ENCODE results near the gene G0S2.
"Not testable (repeated sequence)": the region's sequence is repeated elsewhere in the genome, so short reads cannot be mapped to it uniquely, and the experiment has no call there.

G0S2 gene

DNA sequence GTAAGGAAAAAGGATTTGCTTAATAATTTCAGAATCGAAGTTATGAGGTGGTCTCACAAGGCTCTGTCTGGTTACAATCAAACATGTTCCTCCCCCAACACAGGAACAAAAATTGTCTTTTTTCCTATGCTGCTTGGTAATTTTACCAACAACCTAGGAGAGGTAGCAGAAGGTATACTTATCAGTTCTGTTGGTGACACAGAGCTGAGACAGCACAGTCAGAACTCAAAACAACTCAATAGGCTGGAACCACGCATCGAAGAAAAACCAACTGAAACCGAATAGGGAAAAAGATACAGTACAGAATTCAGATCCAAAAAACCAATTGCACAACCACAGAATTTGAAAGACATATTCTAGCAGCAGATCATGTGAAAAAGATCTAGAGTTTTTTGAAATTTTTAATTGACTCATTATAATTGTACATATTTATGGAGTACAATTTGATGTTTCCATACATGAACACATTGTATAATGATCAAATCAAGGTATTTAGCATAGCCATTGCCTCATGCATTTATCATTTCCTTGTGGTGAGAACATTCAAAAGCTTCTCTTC, 3.8 kb downstream of the G0S2 start:
- DNase-seq (ENCODE audit: low read depth), result no peak

DNA sequence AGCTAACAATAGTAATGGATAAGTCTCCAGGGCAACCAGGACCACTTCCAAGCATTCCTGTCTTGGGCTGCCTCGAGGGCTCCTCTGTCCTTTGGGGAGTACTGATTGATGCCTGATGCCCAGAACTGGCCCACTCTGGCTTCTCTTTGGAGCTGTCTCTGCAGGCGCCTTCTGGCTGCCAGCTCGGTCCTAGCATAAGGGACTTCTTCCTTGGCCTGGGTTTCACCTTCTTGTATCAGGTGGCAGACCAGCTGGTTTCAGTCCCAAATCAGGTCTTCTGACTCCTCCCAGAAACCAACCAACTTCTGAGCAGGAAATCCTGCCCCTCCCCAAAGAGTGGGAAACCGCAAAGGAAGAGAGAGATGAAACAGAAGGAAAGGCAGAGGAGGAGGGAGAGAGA, 10.6 kb downstream of the G0S2 start:
- DNase-seq (ENCODE audit: low read depth), result no peak

DNA sequence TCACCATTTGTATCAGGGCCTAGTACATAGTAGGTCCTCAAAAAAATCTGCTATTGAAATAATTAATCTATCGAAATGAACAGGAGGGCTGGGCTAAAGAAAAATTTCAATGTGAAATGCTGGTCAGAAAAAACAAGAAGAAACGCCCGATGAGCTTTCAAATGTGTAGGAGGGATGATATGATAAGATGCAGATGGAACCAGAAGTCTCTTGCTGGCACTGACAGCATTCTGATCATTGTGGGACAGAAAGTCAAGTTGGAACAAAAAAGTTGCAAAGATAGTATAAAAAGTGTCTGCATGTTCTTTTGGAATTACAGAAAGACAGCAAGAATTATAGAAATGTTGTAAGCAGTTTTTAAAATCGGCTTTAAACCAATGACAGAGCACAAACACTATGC, 11.1 kb downstream of the G0S2 start:
- no peak for DNase-seq (ENCODE audit: low read depth)

DNA sequence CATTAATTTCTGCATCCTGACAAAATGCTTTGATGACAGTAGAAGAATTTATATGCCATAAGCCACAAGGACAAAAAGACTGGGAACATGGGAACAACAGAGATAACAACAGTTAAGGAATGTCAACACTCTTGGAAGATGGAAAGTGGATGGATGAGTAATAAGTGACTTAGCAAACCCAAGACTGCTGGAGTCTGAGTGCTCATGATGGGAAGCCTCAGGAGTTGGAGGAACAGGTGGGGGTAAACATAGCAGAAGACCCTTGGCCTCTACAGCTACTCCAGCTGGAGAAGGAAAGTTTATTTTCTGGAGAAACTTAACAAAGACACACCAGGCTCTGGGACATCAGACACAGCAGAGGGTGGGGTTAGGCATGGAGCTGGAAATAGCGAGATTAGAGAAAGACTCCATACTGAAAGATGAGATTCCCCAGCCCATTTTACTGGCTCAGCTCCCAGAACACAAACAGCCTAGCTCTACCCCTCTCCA, 13.6 kb downstream of the G0S2 start:
- DNase-seq (ENCODE audit: low read depth), result peak; percentile 82

DNA sequence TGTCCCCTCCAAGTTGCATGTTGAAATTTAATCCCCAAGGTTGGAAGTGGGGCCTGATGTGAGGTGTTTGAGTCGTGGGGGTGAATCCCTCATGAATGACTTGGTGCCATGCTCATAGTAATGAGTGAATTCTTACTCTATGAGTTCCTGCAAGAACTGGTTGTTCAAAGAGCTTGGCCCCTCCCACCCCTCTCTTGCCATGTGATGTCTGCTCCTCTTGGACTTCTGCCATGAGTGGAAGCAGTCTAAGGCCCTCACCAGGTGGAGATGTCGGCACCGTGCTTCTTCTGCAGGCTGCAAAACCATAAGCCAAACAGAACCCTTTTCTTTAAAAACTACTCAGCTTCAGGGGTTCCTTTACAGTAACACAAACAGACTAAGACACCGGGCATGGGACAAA, 14.3 kb downstream of the G0S2 start:
- DNase-seq (ENCODE audit: low read depth), result peak; percentile 78

DNA sequence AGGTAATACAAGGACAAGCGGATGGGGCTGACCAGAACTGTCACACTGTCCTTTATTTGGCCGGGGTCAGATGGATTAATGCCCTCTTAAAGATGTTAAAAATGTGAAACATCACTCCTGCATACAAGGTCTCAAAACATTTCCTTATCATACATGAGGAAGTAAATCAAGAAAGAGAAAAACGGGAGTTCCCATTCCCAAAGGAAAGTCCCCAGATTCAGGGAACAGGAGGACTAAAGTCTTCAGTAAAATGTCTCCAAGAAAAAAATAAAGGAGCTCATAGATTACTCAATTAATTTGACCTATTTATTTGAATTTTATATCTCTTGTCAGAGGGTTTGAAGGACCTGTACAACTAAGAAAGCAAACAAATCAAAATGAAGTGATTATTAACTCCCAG, 16.0 kb downstream of the G0S2 start:
- DNase-seq (ENCODE audit: low read depth), result no peak

DNA sequence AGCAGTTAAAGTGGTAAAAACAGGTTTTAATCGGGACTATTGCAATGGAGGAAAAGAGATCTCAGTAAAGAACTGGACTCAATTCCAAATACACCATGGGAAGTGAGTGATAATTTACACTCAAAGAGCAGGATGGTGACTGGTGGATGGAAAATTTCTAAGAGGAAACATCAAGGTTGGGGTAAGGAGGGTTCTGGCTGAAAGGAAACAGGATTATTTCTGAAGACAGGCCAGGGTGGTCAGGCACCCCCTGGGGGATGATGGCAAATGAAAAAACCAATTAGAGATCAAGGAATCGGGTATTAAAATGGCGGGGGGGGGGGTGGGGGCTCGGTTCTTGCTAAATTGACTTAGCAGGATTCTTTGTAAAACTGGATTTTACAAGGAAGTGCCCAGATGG, 17.1 kb downstream of the G0S2 start:
- no peak for DNase-seq (ENCODE audit: low read depth)

DNA sequence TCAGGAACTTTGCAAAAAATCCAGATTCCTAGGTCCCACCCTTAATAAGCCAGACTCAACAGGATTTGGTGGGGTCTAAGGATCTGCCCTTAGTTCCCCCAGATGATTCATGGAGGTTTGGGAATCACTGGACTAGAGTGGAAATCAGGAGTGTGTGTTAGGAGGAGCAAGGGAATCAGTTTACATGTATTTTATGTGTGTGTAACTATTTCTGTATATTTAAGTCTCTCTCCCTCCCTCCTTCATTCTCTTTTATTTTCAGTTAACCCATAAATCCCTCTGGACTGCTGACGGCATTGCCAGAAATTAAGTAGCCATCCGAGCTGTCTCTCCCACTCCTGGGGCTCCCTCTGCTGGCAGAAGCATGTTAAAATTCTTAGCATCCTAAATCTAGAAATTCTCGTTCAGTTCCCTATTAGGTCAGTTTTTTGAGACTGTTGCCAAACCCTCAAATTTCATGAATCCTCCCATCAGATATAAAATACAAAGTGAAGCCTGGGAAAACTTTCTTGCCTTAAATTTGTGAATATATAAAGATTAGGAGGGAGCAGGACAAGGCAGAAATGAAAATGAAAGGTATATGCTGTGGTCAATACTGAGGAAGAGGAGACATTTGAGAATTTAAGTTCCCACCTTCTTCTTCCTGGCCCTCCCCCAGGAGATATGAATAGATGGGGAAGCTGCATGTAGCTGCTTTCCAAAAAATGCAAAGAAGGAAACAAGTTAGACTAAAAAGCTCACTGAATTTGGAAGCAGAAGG, 17.7 kb downstream of the G0S2 start:
- DNase-seq (ENCODE audit: low read depth), result peak; percentile 73

DNA sequence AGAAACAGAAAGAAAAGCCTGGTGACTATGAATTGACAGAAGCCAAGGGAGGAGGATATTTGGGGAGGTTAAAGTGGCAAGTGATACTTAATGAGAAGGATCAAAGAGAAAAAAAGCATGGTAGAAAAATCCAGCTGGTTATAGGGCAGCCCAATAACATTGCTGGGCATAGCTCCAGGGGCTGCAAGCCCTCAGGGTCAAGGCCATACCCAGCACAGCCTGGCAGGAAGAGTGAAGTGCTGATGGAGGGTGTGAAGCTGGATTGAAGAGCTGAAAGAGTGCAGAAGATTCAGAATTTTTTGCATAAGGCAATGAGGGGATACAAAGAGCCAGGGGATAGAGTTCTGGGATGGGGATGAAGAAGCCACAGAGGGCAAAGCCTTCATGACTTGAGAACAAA, 21.5 kb downstream of the G0S2 start:
- no peak for DNase-seq (ENCODE audit: low read depth)

DNA sequence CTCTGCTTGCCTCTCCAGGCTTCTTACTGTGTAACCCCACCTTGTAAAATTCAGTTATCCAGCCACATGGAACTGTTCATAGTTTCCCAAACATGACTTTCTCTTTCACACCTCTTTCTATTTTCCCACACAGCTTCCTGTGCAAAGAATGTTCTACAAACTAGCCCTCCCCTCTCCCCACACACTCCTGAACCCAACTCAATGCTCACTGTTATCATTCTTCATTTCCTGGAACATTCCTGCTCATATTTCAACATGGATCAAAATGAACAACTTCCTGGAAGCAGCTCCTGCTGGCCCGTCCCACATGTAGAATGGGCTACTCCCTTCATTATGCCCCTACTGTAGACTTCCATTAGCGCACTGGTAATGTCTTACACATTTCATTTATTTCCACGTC, 21.9 kb downstream of the G0S2 start:
- peak; percentile 77 for DNase-seq (ENCODE audit: low read depth)

DNA sequence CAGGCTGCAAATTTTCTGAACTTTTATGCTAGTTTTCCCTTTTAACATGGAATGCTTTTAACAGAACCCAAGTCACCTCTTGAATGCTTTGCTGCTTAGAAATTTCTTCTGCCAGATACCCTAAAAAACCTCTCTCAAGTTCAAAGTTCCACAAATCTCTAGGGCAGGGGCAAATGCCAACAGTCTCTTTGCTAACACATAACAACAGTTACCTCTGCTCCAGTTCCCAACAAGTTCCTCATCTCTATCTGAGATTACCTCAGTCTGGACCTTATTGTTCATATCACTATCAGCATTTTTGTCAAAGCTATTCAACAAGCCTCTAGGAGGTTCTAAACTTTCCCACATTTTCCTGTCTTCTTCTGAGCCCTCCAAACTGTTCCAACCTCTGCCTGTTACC, 25.5 kb downstream of the G0S2 start:
- DNase-seq (ENCODE audit: low read depth), result not testable (repeated sequence)

DNA sequence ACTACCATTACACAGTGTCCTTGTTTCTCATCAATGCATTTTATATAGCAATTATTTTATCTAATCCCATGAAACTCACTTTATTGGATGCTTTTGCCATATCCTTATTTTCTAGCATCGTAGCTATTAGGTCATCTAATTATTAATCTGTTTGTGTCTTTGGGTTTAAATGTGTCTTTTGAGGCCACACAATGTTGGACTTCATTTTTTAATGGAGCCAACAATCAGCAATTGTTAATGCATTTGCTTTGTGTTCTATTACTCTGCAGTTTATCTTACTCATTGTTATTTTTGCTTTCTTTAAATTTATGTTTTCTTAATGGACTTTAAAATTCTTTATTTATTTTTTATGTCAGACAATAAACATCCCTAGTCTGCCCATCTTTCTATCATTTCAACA, 27.6 kb downstream of the G0S2 start:
- DNase-seq (ENCODE audit: low read depth), result no peak

DNA sequence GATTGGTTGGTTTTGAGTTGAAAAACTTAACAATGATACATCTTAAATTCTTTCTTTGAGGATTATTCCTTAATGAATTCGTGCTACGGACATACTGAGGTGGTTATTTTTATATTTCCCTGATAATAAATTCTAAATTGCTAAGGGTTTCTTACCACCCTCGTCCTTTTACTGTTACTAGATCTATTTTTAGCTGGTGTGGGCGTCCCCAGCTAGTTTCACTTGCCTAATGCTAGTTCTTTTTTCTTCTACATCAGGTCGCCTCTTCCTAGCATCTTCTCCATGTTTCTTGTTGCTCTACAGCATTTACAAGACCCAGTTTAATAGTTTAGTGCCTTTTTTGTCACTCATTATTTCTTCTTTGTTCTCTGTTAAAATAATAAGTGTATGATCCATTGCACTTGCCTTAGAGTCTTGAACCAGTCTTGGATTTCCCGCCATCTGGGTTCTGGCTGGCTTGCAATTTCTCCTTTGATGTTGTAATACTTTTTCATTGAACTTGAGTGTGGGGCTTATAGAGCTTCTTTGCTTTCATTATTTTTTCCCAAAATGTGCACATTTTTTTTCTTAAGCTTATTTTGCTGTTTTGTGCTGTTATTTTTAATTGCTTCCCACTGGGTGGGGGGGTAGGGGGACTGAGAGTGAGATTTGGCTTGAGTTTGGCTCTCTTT, 28.8 kb downstream of the G0S2 start:
- no peak for DNase-seq (ENCODE audit: low read depth)

DNA sequence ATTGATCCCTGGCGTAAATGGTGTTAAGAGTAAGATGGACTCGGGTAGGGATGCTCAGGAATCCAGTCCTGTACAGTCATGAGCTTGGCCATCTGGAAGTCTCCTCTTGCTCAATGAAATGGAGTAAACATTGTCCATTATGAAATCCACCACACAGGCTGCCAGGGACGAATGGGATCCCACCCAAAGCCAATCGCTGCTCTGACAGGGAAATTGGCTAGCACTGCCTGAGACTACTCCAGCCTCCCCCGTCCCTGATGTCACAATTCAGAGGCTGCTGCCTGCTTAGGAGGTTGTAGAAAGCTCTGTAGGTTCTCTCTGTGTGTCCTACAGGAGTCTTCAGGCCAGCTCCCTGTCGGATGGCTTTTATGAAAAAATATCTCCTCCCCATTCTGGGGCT, 29.4 kb downstream of the G0S2 start, which contains the start of gene HSD11B1:
TSS of gene HSD11B1 (plus strand) at position 263 of the 400 bp plus-strand sequence. CDS start at position 360, 97 bp downstream.
- peak; percentile 98 for DNase-seq (ENCODE audit: low read depth)

DNA sequence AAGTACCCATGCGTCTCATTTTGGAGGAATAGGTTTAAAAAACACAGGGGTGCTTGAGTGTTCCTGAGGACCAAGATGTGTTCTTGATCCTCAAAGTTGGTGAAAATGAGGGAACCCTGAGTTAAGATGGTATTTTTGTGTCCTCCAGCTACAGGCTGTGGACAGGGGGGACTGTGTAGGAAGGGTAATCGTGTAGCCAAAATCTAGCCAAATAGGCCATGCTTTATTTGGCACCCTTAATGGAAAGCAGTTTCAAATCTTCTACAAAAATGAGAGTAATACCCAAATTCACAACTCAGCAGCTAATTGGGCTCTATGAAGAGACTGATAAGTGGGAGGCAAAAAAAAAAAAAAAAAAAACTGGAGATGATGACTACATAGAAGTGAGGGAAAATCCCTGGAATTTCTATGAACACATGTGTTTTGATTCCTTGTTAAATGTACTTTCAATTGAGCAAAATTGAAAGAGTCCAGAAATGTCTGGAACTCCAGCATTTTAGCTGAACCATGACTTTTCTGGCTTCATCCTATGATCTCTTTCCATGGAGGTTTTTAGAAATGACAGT, 29.9 kb downstream of the G0S2 start:
- peak; percentile 46 for DNase-seq (ENCODE audit: low read depth)

DNA sequence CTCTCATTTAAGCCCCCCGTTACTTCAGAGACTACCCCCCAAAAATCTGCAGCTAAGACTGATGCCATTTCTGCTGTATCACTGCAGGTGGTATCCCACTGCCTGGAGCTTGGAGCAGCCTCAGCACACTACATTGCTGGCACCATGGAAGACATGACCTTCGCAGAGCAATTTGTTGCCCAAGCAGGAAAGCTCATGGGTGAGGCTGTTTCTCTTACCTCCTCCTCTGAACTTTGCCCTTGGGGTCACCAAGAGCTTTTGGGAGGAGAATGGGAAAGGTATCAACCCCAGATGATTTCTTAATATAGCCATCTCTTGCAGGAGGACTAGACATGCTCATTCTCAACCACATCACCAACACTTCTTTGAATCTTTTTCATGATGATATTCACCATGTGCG, 31.4 kb downstream of the G0S2 start:
- no peak for DNase-seq (ENCODE audit: low read depth)

DNA sequence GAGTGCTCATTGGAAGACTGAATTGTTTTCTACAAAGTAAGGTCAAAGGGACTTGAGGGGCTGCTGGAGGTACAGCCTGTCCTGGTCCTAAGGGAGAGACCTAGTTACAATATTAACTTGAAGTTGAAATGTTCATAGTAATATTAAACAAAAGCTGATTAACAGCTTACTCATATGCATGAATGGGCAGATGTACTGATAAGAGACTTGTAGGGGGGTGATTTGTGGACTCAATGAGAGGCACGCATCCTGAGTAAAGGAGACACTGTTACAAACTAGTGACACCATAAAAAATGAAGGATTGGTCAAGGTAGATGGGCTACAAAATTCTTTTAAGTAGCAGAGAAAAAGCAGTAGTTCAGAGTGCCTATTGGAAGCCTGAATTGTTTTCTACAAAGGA, 32.1 kb downstream of the G0S2 start:
- DNase-seq (ENCODE audit: low read depth), result peak; percentile 54

DNA sequence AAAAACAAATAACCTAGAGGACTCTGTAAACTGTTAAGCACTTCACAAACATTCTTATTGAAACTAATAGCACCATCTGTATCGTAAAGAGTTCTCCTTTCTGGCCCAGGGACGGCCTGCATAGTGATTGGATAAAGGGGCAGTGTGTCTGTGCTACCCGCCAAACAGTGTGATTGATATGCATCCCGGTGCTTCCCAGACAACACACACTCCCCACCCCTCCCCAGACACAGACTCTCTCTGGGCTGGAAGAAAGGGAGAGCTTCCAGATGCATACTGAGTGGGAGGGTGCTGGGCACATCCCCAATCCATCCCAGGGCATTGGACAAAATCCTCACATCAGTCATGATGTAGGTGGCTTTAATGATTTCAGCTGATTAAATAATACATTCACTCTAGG, 33.1 kb downstream of the G0S2 start:
- DNase-seq (ENCODE audit: low read depth), result peak; percentile 36

DNA sequence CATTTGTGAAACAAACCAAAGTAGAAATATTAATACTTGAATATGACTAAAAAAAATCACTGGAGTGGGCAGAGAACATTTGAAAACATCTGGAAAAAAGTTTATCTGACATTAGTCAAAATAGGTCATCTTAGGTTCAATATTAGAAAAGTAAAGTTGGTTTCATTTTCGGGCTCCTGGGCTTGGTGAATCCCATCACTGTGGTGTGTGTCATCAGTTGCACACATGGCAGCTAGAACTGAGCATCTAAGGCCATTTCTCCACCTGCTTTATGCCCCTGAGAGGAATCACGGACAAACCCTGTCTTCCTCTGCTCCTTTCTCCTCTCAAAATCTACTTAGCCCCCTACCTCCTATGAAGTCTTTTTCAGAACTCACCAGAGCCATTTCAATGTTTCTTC, 34.9 kb downstream of the G0S2 start:
- no peak for DNase-seq (ENCODE audit: low read depth)

DNA sequence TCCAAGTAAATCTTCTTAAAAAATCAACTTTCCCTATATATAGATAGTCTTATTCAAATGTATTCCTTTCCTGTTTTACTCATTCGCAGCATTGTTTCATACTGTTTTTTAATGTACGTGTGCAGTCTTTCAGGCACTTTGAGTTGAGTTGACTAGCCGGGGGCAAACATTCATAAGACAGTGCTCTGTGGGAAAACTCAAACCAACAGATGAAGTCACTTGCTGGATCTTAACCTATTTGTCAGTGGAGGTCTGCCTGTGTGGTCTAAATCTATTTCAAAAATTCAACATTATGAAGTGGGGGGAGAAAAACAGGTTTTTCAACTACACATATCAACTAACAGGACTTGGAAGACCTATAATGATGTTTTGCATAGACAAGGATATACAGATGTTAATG, 35.6 kb downstream of the G0S2 start:
- no peak for DNase-seq (ENCODE audit: low read depth)

DNA sequence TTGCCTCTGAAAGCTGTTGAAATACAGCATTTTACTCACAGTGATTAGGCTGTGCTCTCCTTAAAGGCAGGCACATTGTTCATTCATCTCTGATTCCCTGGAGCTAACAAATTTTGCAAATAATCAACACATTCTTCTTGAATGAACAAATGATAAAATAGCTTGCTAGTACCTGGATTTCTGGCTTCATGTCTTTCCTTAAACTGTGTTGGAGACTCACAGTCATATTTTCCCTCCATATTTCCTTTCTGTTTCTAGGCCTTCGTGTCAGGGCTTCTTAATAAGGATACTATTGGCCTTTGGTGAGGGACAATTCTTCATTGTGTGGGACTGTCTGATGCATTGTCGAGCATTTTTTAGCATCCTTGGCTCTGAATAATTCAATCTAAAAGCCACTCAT, 39.1 kb downstream of the G0S2 start:
- no peak for DNase-seq (ENCODE audit: low read depth)

DNA sequence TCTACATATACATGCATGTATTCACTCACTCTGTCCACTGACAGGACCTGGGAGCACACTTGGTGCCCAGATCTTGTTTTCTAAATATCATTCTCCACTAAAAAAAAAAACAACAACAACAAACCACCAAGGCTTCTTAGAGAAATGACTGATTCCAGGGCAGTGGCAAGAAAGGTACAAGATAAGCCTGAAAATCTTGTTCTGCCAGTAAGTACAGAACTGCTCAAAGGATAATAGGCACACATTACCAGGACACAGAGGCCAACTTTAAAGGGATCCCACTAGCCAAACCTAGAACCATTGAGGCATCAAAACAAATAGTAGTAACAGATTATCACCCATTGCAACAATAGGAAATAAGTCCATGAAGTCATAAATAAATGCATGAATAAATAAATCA, 40.1 kb downstream of the G0S2 start:
- DNase-seq (ENCODE audit: low read depth), result no peak

DNA sequence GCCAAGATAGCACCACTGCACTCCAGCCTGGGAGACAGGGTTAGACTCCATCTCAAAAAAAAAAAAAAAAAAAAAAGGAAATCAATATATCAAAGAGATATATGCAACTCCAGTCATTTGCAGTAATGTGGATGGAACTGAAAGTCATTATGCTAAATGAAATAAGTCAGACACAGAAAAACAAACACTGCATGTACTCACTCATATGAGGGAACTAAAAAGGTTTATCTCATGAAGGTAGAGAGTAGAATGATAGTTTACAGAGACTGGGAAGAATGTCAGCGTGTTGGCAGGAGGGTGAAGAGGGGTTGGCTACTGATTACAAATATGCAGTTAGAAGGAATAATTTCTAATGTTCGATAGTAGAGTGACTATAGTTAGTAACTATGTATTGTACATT, 42.6 kb downstream of the G0S2 start:
- no peak for DNase-seq (ENCODE audit: low read depth)
